Measurements from ENCODE around the gene RCAN1. TPM values are rescaled to one million over a fixed set of nuclear protein-coding genes. Genes with fewer than 3 reads are reported as not detected.

RCAN1 gene
- polyA plus RNA-seq, 1 donor (not counting 4 experiments of a cell fraction or from before 2014, with no cell fraction given) = 21.3 TPM

DNA sequence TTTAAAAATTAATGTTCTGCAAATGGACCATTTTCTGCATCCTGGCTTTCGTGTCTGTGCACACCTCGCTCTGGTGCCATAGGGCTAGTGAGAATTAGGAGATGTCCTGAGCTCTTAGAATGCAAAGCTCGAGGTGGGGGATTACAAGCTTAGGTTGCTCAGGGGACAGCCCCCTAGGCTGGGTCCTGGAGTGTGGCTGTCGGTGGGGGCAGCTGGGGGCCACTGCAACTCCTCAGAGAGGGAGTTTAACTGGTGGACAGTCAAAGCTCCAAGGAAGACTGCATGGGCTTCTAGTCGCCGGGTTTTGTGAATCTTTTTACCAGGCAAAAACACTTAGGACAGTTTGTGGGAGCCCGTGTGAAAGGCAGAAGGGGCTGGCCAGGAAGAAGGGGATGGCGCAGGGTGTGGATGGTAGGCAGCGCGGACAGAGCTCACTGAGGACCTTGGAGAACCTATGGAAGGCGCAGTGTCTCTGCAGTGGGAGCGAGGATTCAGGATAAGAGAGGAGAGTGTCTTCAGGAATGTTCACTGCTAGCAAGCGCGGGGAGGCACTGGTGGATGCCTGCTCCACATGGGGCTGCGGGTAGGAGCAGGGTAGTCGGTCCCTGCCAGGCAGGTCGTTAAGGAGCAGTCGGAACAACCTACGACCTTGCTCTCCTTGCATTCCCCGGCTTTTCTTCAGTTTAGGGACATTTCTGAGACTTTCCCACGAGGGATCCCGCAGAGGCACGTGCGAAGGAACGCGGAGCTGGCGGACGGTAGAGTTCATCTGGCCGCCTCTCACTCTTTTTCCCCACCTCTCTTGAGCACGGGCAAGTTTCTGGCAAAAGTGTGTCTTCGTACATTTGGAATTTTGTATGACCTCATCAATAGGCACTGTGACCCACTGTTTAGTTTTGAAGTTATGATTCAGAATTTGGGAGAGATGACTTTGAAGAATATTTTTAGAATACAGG lies 90.0 kb downstream of the RCAN1 start:
- TF ChIP-seq EZH2 (IDR thresholded peaks at IDR 0.05; ENCODE audit: low read length) (no peak), CTCF (optimal IDR thresholded peaks at IDR 0.05 in 1 of 3, IDR thresholded peaks at IDR 0.05 in 1 of 3, conservative IDR thresholded peaks at IDR 0.05 in 1 of 3; ENCODE audit: extremely low read depth in 1 of 3, insufficient read depth in 2 of 3, low read length in 3 of 3) (no peak)
- Histone ChIP-seq H3K36me3 (ENCODE audit: control insufficient read depth in 2 of 2, extremely low read depth in 1 of 2, insufficient read depth in 2 of 2, low read length in 2 of 2) (peaks cover 3 to 15% of the 10 kb centered on the region in 2 experiments), H3K27ac (ENCODE audit: control insufficient read depth, insufficient read depth, low read length) (no peak overlapping the region), H3K4me1 (ENCODE audit: control insufficient read depth, extremely low read depth, insufficient read depth, low read length) (peaks cover 14% of the 10 kb centered on the region), H3K4me3 (ENCODE audit: control insufficient read depth in 2 of 3, extremely low read depth in 1 of 3, insufficient read depth in 2 of 3, low read depth in 1 of 3, low read length in 3 of 3) (no peak overlapping the region), H3K9me3 (ENCODE audit: control insufficient read depth, low read depth, low read length) (no peaks in the 10 kb centered on the region), H3K27me3 (ENCODE audit: control insufficient read depth, extremely low read depth, insufficient read depth, low read length) (no peaks in the 10 kb centered on the region), H3K79me2 (ENCODE audit: control insufficient read depth, insufficient read depth, low read length) (peaks cover 4% of the 10 kb centered on the region), H2AFZ (ENCODE audit: control insufficient read depth, low read length) (no peak overlapping the region), H3K9me1 (ENCODE audit: control insufficient read depth, extremely low read depth, insufficient read depth, low read length) (no peaks in the 10 kb centered on the region), H3K9ac (ENCODE audit: control insufficient read depth, extremely low read depth, insufficient read depth, low read length) (no peak overlapping the region), H4K20me1 (ENCODE audit: control insufficient read depth, extremely low read depth, insufficient read depth, low read length) (no peaks in the 10 kb centered on the region), H3K4me2 (ENCODE audit: control insufficient read depth, extremely low read depth, insufficient read depth, low read depth, low read length) (peak overlapping the region; percentile 100)
- dilution Hi-C loops (cut with MboI; ENCODE audit: extremely low pct_ligation_motif_present, low sequenced_read_pairs) = no loop called here
- DNase-seq (ENCODE audit: low read depth, low spot score) (no peak), FAIRE-seq (no peak)

- Histone ChIP-seq H3K36me3 (ENCODE audit: control insufficient read depth in 2 of 2, extremely low read depth in 1 of 2, insufficient read depth in 2 of 2, low read length in 2 of 2) (peaks cover 4 to 15% of the 10 kb centered on the region in 2 experiments), H3K27me3 (ENCODE audit: control insufficient read depth, extremely low read depth, insufficient read depth, low read length) (no peaks in the 10 kb centered on the region), H2AFZ (ENCODE audit: control insufficient read depth, low read length) (no peak overlapping the region), H3K4me1 (ENCODE audit: control insufficient read depth, extremely low read depth, insufficient read depth, low read length) (peaks cover 14% of the 10 kb centered on the region), H3K9me1 (ENCODE audit: control insufficient read depth, extremely low read depth, insufficient read depth, low read length) (no peaks in the 10 kb centered on the region), H3K79me2 (ENCODE audit: control insufficient read depth, insufficient read depth, low read length) (peaks cover 4% of the 10 kb centered on the region), H3K9me3 (ENCODE audit: control insufficient read depth, low read depth, low read length) (no peaks in the 10 kb centered on the region), H3K4me3 (ENCODE audit: control insufficient read depth in 2 of 3, extremely low read depth in 1 of 3, insufficient read depth in 2 of 3, low read depth in 1 of 3, low read length in 3 of 3) (no peak overlapping the region), H3K9ac (ENCODE audit: control insufficient read depth, extremely low read depth, insufficient read depth, low read length) (no peak overlapping the region), H3K27ac (ENCODE audit: control insufficient read depth, insufficient read depth, low read length) (no peak overlapping the region), H3K4me2 (ENCODE audit: control insufficient read depth, extremely low read depth, insufficient read depth, low read depth, low read length) (no peak overlapping the region), H4K20me1 (ENCODE audit: control insufficient read depth, extremely low read depth, insufficient read depth, low read length) (no peaks in the 10 kb centered on the region)
- no peak for DNase-seq (ENCODE audit: low read depth, low spot score)
- dilution Hi-C loops (cut with MboI; ENCODE audit: extremely low pct_ligation_motif_present, low sequenced_read_pairs) = no loop called here
- no peak for FAIRE-seq
- TF ChIP-seq CTCF (optimal IDR thresholded peaks at IDR 0.05 in 1 of 3, IDR thresholded peaks at IDR 0.05 in 1 of 3, conservative IDR thresholded peaks at IDR 0.05 in 1 of 3; ENCODE audit: extremely low read depth in 1 of 3, insufficient read depth in 2 of 3, low read length in 3 of 3) (no peak), EZH2 (IDR thresholded peaks at IDR 0.05; ENCODE audit: low read length) (no peak)
Measured at GRCh38 chr21:34523019-34523555, 91.8 kb downstream of the RCAN1 start.
